Measurements from ENCODE around the gene CSK.

GRCh38 chr15:74817370-74817737, 35.5 kb downstream of the CSK start:
- TF ChIP-seq POLR2A (IDR thresholded peaks at IDR 0.05; ENCODE audit: extremely low read depth, insufficient read length), result no peak
- TF ChIP-seq CTCF (IDR thresholded peaks at IDR 0.05; ENCODE audit: low read depth, low read length), result no peak
- TF ChIP-seq MYC (IDR thresholded peaks at IDR 0.05; ENCODE audit: low read depth, low read length), result no peak

Measured in NB4 (cell line).